GM19239 (cell line): ENCODE results near the gene GOLGB1.

ENCODE experiments used
- DNase-seq: peaks from one replicate; pipeline ENCODE4 v3.0.0; 2011; ENCODE audit warnings: low spot score; ENCODE audit not compliant: insufficient read length
- FAIRE-seq: peaks from 2 replicates; lab custom pipeline; 2011; peaks lifted over from hg19 to GRCh38; lab: Jason Lieb, UNC

The GOLGB1 gene

DNA sequence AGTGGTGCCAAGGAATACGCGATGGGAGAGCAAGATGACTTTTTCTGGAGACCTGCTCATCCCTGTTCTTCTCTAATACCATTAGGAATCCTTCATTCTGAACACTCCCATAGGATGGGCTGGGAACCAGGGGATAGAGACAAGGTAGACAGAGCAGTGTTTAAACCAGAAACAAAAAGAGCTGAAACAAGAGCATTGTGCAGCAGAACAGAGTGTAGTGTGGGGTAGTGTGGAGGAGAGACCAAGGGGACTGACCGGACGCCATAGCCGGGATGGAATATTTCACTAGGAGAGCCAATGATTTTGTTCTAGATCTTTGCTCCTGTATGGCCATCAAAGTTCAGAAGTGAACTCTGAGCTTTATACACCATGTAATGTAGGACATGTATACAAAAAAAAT is 104.5 kb downstream of the GOLGB1 start:
- DNase-seq = no peak
- no peak for FAIRE-seq

DNA sequence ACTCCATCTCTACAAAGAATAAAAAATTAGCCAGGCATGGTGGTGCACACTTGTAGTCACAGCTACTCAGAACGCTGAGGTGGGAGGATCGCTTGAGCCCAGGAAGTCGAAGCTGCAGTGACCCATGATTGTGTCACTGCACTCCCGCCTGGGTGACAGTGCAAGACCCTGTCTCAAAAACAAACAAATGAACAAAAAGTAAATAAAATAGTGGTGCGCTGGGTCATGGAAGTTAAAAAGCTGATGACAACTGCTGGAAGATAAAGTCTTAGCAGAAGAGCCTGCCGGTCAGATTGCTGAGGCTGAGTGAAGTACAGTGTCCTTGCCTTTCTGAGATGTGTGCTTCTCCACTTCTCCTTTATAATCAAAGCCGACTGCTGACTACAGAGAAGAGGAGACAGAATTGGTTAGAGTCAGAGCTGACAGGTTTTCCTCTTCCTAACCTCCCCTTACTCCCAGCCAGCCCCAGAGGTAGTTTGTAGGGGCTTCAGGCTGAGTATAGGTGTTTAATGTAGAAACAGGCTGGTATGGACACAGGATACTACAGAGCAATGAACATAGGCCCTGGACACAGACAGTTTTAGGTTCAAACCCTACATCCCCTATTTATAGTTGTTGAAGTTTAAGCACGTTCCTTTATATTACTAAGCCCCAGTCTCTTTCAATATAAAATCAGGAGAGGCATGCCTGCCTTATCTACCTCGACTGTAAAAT is 106.8 kb downstream of the GOLGB1 start:
- DNase-seq (no peak), FAIRE-seq (no peak)

DNA sequence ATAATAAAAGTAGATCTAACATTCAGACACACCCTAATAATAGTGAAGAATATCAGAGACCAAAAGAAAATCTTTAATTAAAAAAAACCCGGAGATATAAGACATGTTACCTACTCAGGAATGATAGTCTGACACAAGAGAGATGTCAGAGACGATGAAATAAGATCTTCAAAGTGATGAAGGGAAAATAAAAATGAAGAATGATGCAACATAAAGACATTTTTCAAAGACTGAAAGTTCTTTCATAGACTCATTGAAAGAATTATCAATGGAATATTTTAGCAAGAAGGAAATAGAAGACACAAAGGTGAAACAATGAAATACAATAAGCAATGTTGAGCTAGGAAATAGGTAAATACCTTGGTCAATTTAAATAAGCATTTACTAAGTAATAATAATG is 108.4 kb downstream of the GOLGB1 start:
- no peak for DNase-seq
- peak; percentile 28 for FAIRE-seq

DNA sequence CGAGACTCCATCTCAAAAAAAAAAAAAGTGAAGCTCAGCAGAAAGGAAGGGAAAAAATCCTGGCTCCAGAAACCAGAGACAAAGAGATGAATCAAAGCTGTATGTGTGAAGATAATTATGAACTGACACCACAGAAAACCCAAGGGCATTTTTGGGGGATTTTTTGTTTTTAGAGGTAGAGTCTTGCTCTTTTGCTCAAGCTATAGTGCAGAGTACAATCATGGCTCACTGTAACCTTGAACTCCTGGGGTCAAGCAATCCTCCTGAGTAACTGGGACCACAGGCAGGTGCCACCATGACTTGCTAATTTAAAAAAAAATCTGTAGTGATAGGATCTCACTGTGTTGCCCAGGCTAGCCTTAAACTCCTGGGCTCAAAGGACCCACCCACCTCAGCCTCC is 111.6 kb downstream of the GOLGB1 start:
- FAIRE-seq (no peak), DNase-seq (no peak)

DNA sequence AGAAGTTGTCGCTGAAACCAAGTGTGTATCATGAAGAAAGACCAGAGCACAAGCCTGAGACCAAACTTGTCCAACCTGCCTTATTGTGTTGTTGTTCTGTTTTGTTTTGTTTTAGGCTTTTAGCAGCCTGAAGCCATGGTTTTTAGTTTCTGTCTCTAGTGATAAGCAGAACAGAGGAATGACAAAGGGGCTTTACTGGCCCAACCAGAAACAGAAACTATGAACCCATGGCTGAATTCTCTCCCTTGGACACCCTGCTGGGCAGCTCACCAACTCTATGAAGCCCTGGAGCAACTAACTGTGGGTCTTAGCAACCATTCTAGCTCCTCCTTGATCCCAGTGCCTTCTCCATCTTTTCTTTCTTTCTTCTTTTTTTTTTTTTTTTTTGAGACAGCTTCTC is 119.2 kb downstream of the GOLGB1 start:
- FAIRE-seq (no peak), DNase-seq (no peak)

DNA sequence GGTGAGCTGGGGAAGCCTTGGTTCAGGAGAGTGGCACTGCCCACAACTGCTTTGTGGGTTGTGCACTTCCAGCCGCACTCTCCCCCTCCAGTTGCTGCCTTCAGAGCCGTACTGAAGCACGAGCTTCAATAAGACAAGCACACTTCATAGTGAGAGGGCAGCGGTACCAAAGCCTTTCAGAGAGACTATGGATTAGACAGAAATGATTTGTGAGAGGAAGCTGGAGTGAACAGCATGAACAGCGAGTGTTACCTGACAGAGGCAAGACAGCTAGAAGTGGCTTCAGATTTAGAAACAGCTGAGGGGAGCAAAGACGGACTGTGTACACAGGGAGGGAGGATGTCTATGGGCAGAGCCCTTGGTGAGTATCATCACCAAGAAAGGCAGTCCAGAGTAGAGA is 119.9 kb downstream of the GOLGB1 start:
- FAIRE-seq (no peak), DNase-seq (no peak)

DNA sequence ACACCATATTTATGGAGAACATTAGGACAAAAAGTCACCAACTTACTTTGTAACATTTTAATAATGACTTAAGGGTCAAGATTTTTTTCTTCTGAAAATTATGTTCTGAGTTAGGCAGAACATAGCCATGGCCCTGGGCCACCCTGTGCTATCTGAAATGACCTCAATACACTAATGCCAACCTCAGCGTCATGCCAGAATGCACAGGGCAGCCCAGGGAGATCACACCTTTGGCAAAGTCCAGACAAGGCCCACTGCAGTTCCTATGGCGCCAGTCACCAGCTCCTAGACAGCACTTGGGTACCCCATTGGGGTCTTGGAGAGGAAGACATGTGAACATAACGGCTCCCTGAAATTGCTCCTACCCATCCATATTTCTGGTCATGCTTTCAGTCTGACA is 121.9 kb downstream of the GOLGB1 start:
- DNase-seq (no peak), FAIRE-seq (no peak)

DNA sequence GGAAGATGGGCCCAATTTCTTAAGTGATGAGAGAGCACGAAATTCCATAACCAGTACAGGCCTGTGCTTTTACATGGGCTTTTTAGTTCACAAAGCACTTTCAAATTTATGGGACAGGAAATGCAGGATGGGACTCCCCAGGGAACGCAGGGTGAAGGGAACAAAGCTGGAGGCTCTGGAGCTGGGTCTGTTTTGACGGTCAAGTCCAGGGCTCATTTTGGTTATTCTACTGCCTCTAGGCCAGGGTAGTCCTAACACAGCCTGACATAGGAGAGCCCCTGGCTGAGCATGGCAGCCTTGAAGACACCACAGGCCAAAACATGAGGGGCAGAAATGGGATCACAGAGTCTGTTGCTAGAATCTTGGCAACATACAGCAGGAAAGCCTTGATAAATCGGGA is 122.3 kb downstream of the GOLGB1 start:
- FAIRE-seq = no peak
- no peak for DNase-seq

DNA sequence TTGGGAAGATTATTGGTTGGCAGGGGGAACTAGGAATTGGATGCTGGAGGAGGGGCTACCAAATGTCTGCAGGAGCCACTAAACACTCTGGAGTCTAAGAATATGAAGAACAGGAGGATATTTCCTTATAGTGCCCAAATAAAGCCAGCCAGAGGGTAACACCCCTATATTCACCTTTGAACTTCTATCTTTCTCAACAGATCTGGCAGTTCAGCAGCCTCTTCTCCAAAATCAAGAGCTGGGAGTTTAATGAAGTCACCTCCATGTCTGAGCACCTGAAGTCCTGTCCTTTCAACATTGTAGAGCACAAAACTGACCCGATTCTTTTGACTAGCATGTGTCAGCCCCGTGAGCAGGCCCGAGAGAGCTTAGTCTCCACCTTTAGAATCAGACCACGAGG is 123.0 kb downstream of the GOLGB1 start:
- FAIRE-seq = no peak
- DNase-seq = no peak

DNA sequence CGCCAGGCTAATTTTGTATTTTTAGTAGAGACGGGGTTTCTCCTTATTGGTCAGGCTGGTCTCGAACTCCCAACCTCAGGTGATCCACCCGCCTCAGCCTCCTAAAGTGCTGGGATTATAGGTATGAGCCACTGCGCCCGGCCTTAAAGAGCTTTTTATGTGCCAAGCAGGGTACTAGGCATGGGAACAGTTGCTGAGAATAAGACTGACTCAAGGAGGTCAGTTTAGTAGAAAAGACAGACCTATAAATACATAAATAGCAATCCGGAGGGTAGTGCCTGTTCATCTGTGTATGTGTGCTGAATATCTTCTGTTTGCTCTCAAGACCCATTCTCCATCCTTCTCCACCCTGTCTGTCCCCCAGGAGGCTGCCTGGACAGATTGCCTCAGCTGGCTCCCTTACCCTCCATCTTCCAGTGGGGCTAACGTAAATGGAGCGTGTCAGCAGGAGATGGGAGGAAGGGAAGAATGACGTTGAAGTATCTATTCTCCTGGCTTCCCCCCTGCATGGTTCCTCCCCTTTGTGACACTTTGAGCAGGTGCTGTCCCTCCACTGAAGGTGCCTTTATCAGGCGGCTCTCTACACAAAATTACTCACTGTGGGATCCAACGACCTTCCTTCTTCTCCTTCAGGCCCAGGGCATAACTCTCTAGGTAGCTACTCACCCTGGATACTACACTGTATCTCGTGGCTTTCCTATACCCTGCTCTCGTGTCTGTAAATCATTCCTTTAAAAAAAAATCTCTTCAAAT is 125.2 kb downstream of the GOLGB1 start:
- FAIRE-seq (no peak), DNase-seq (no peak)

DNA sequence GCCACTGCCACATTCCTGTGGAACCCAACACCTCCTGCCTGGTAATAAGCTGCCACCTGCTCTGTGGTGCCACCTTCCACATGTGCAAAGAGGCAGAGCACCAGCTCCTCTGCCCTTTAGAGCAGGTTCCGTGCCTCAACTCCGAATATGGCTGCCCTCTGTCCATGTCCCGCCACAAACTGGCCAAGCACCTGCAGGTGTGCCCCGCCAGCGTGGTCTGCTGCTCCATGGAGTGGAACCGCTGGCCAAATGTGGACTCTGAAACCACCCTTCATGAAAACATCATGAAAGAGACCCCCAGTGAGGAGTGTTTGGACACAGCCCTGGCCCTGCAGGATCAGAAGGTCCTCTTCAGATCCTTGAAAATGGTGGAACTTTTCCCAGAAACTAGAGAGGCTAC is 128.1 kb downstream of the GOLGB1 start:
- DNase-seq (no peak), FAIRE-seq (no peak)

DNA sequence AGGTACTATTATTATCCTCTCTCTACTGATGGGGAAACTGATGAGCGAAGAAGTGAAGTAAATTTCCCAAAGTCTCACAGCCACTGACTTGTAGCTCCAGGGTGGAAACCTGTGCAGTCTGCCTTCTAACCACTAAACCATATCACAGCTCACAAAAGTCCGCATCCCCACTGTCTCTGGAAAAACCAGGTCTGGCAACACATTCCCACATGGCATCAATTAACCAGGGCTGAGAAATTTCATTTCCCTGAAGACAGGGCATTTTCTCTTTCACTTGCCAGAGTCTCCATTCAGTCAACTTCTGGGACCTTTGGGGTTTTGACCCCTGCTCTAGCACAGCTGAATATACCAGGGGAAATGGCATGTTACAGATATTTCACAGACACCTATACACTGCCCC is 129.8 kb downstream of the GOLGB1 start:
- DNase-seq (no peak), FAIRE-seq (no peak)
